H9 (cell line): Measurements from ENCODE around the gene IRF2BP2. TPM values are rescaled to one million over a fixed set of nuclear protein-coding genes. Genes with fewer than 3 reads are reported as not detected.

Experiments
- DNase-seq: peaks from one replicate; pipeline ENCODE4 v3.0.0-alpha.2; 2017
- H2AFZ ChIP-seq: one replicate; pipeline ENCODE4 v1.6.1; 2013; ENCODE audit warnings: mild to moderate bottlenecking, low read length, control low read depth, moderate library complexity
- H2AK5ac ChIP-seq: 2 replicates; pipeline ENCODE4 v1.6.1; 2013; ENCODE audit warnings: low read length, control low read depth, mixed read lengths; ENCODE audit not compliant: insufficient read length
- H2BK120ac ChIP-seq: one replicate; pipeline ENCODE4 v1.6.1; 2013; ENCODE audit warnings: low read depth, mild to moderate bottlenecking, low read length, control low read depth, inconsistent platforms; ENCODE audit not compliant: poor library complexity, severe bottlenecking
- H2BK12ac ChIP-seq: 2 replicates; pipeline ENCODE4 v1.6.1; 2013; ENCODE audit warnings: low read length, control low read depth, mixed read lengths, low read depth; ENCODE audit not compliant: insufficient read length
- H2BK15ac ChIP-seq: 2 replicates; pipeline ENCODE4 v1.6.1; 2013; ENCODE audit warnings: low read depth, low read length, control low read depth
- H2BK20ac ChIP-seq: one replicate; pipeline ENCODE4 v1.6.1; 2013; ENCODE audit warnings: low read depth, mild to moderate bottlenecking, low read length, control low read depth, inconsistent platforms; ENCODE audit not compliant: poor library complexity, severe bottlenecking
- H2BK5ac ChIP-seq: 2 replicates; pipeline ENCODE4 v1.6.1; 2013; ENCODE audit warnings: low read length, control low read depth, mixed read lengths; ENCODE audit not compliant: insufficient read length
- H3K14ac ChIP-seq: 2 replicates; pipeline ENCODE4 v1.6.1; 2013; ENCODE audit warnings: low read length, control low read depth; ENCODE audit not compliant: insufficient read depth
- H3K18ac ChIP-seq: 2 replicates; pipeline ENCODE4 v1.6.1; 2013; ENCODE audit warnings: low read depth, mild to moderate bottlenecking, mixed read lengths, low read length, control low read depth; ENCODE audit not compliant: insufficient read length
- H3K23ac ChIP-seq: 2 replicates; pipeline ENCODE4 v1.6.1; 2013; ENCODE audit warnings: low read length, control low read depth, mixed read lengths, low read depth; ENCODE audit not compliant: insufficient read length
- H3K23me2 ChIP-seq: 2 replicates; pipeline ENCODE4 v1.6.1; 2013; ENCODE audit warnings: low read depth, mild to moderate bottlenecking, mixed read lengths, low read length, control low read depth; ENCODE audit not compliant: insufficient read length, poor library complexity, severe bottlenecking
- H3K27ac ChIP-seq: 2 replicates; pipeline ENCODE4 v1.5.1; 2013; ENCODE audit warnings: low read length, control low read depth, mixed read lengths, low read depth; ENCODE audit not compliant: insufficient read length
- H3K27me3 ChIP-seq: 2 replicates; pipeline ENCODE4 v1.6.1; 2013; ENCODE audit warnings: low read length, control low read depth, inconsistent platforms; ENCODE audit not compliant: insufficient read depth
- H3K4ac ChIP-seq: 2 replicates; pipeline ENCODE4 v1.6.1; 2013; ENCODE audit warnings: low read depth, mild to moderate bottlenecking, control low read depth, inconsistent platforms, low read length, moderate library complexity
- H3K4me1 ChIP-seq: 2 replicates; pipeline ENCODE4 v1.6.1; 2013; ENCODE audit warnings: low read length, control low read depth, inconsistent platforms; ENCODE audit not compliant: insufficient read depth
- H3K4me2 ChIP-seq: 2 replicates; pipeline ENCODE4 v1.6.1; 2013; ENCODE audit warnings: low read length, control low read depth, mixed read lengths; ENCODE audit not compliant: insufficient read length, insufficient read depth
- H3K56ac ChIP-seq: 2 replicates; pipeline ENCODE4 v1.6.1; 2013; ENCODE audit warnings: low read depth, mild to moderate bottlenecking, mixed read lengths, low read length, control low read depth; ENCODE audit not compliant: insufficient read length
- H3K79me1 ChIP-seq: 2 replicates; pipeline ENCODE4 v1.6.1; 2013; ENCODE audit warnings: low read depth, mild to moderate bottlenecking, moderate library complexity, low read length, control low read depth, inconsistent platforms; ENCODE audit not compliant: insufficient read depth, poor library complexity, severe bottlenecking
- H3K79me2 ChIP-seq: 2 replicates; pipeline ENCODE4 v1.6.1; 2013; ENCODE audit warnings: low read length, control low read depth, inconsistent platforms; ENCODE audit not compliant: insufficient read depth
- H3K9ac ChIP-seq: 2 replicates; pipeline ENCODE4 v1.6.1; 2013; ENCODE audit warnings: low read length, control low read depth, mixed read lengths; ENCODE audit not compliant: insufficient read length; ENCODE audit errors: extremely low read depth
- H3K9me3 ChIP-seq: one replicate; pipeline ENCODE4 v1.6.1; 2013; ENCODE audit warnings: low read depth, low read length, inconsistent platforms; ENCODE audit not compliant: control insufficient read depth
- H3T11ph ChIP-seq: one replicate; pipeline ENCODE4 v1.6.1; 2013; ENCODE audit warnings: mild to moderate bottlenecking, low read length, control low read depth, inconsistent platforms
- H4K20me1 ChIP-seq: one replicate; pipeline ENCODE4 v1.6.1; 2013; ENCODE audit not compliant: control insufficient read depth, insufficient read length, insufficient read depth
- H4K5ac ChIP-seq: 2 replicates; pipeline ENCODE4 v1.6.1; 2013; ENCODE audit warnings: low read depth, mild to moderate bottlenecking, mixed read lengths, low read length, control low read depth; ENCODE audit not compliant: insufficient read length
- H4K8ac ChIP-seq: replicated peaks from 2 replicates; pipeline ENCODE4 v1.6.1; 2013; ENCODE audit warnings: low read length, control low read depth, mixed read lengths, low read depth; ENCODE audit not compliant: insufficient read length
- H4K91ac ChIP-seq: 2 replicates; pipeline ENCODE4 v1.6.1; 2013; ENCODE audit warnings: low read depth, mild to moderate bottlenecking, moderate library complexity, mixed read lengths, low read length, control low read depth; ENCODE audit not compliant: insufficient read length
- H3K27ac Mint-ChIP-seq, 3 experiments: 2 replicates in 2 of 3; 3 replicates in 1 of 3; pipeline ENCODE4 v1.8.0; 2020 to 2021; ENCODE audit warnings: mixed read lengths in 3 of 3, mild to moderate bottlenecking in 1 of 3, moderate library complexity in 1 of 3
- H3K27me3 Mint-ChIP-seq: 2 replicates; pipeline ENCODE4 v1.8.0; 2021; ENCODE audit warnings: low read depth, mild to moderate bottlenecking, moderate library complexity, mixed read lengths
- H3K36me3 Mint-ChIP-seq, 3 experiments: 2 replicates in 2 of 3; 3 replicates in 1 of 3; pipeline ENCODE4 v1.8.0; 2020 to 2021; ENCODE audit warnings: low read depth in 3 of 3, mixed read lengths in 3 of 3; ENCODE audit not compliant: insufficient read depth in 1 of 3
- H3K4me1 Mint-ChIP-seq, 2 experiments: 2 replicates each; pipeline ENCODE4 v1.8.0; 2020; ENCODE audit warnings: mixed read lengths in 2 of 2
- H3K4me3 Mint-ChIP-seq, 2 experiments: 2 replicates in 1 of 2; 3 replicates in 1 of 2; pipeline ENCODE4 v1.8.0; 2020 to 2021; ENCODE audit warnings: mild to moderate bottlenecking in 2 of 2, mixed read lengths in 2 of 2, moderate library complexity in 1 of 2
- H3K9me3 Mint-ChIP-seq, 2 experiments: 2 replicates in 1 of 2; 3 replicates in 1 of 2; pipeline ENCODE4 v1.8.0; 2020; ENCODE audit warnings: mild to moderate bottlenecking in 2 of 2, mixed read lengths in 2 of 2, moderate library complexity in 1 of 2
- WGBS: extraction: QIAGEN DNeasy Blood & Tissue Kit; methylation state at CpG from one replicate; pipeline ENCODE4 v1.1.7; 2013; ENCODE audit warnings: missing lambda C conversion rate, low lambda C conversion rate, mixed read lengths; ENCODE audit not compliant: insufficient read length; ENCODE audit errors: extremely low coverage; 5-methylcytosine and 5-hydroxymethylcytosine counted together
- total RNA-seq: library from RNA; stranded (reverse); gene quantifications from 2 replicates; pipeline ENCODE4 v1.2.1, GENCODE V29; 2021
- TF ChIP-seq, protein P1 (sequence below): fragments of 200-600 bp; sonication (generic); conservative IDR thresholded peaks from 3 replicates; pipeline ENCODE4 v1.8.0; 2021; ENCODE audit warnings: antibody characterized with exemption, mild to moderate bottlenecking

Gene IRF2BP2
- total RNA-seq, 1 experiment from 2014 or later, result 80.2 TPM

GRCh38 chr1:234654002-234654733 lies 44.2 kb upstream of the IRF2BP2 start:
- Mint-ChIP-seq H3K36me3 (no peaks in the 10 kb centered on the region), H3K4me3 (no peak overlapping the region), H3K4me1 (peaks cover 33 to 36% of the 10 kb centered on the region in 2 experiments), H3K27ac (no peak overlapping the region), H3K9me3 (no peaks in the 10 kb centered on the region; a peak in 1 of 5 replicates), H3K27me3 (peaks cover 2% of the 10 kb centered on the region; the same call in 1 of the 2 replicates)
- Histone ChIP-seq H3K79me2 (no peaks in the 10 kb centered on the region), H3K4me2 (no peak overlapping the region), H2BK120ac (no peak overlapping the region), H4K20me1 (no peaks in the 10 kb centered on the region), H3K27me3 (no peaks in the 10 kb centered on the region), H4K91ac (no peak overlapping the region), H2BK20ac (no peak overlapping the region), H3K23me2 (no peaks in the 10 kb centered on the region), H3K18ac (no peak overlapping the region), H3K4me1 (peaks cover 12% of the 10 kb centered on the region), H3K79me1 (no peaks in the 10 kb centered on the region), H2AFZ (no peak overlapping the region), H3K4ac (no peak overlapping the region), H3K23ac (no peak overlapping the region), H3K27ac (no peak overlapping the region), H3K14ac (no peak overlapping the region), H3K56ac (no peak overlapping the region), H4K8ac (no peak overlapping the region), H2BK15ac (no peak overlapping the region), H3T11ph (no peak overlapping the region), H2BK5ac (no peak overlapping the region), H3K9me3 (no peaks in the 10 kb centered on the region), H2AK5ac (no peak overlapping the region), H2BK12ac (no peak overlapping the region), H4K5ac (no peak overlapping the region), H3K9ac (no peak overlapping the region)
- DNase-seq, result no peak
- TF ChIP-seq, protein P1, sequence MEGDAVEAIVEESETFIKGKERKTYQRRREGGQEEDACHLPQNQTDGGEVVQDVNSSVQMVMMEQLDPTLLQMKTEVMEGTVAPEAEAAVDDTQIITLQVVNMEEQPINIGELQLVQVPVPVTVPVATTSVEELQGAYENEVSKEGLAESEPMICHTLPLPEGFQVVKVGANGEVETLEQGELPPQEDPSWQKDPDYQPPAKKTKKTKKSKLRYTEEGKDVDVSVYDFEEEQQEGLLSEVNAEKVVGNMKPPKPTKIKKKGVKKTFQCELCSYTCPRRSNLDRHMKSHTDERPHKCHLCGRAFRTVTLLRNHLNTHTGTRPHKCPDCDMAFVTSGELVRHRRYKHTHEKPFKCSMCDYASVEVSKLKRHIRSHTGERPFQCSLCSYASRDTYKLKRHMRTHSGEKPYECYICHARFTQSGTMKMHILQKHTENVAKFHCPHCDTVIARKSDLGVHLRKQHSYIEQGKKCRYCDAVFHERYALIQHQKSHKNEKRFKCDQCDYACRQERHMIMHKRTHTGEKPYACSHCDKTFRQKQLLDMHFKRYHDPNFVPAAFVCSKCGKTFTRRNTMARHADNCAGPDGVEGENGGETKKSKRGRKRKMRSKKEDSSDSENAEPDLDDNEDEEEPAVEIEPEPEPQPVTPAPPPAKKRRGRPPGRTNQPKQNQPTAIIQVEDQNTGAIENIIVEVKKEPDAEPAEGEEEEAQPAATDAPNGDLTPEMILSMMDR, result no peak
- no CpG with 5 or more reads among the region's 3 CpGs for WGBS
